HEK293 (cell line): ENCODE data around the gene KCNK1.

Experiments
- CTCF ChIA-PET: fragments of 350-600 bp; formaldehyde crosslinking; extraction: SDS; loops from one replicate; lab custom pipeline; 2021; ENCODE audit warnings: antibody characterized with exemption; lab: Yijun Ruan, JAX
- POLR2A ChIA-PET: fragments of 300-600 bp; formaldehyde crosslinking; extraction: SDS; loops from one replicate; lab custom pipeline; 2020; ENCODE audit warnings: antibody characterized with exemption, inconsistent platforms; lab: Yijun Ruan, JAX
- H3K27ac ChIP-seq: fragments of 200-500 bp; sonication (Bioruptor generic); 2 replicates; pipeline ENCODE4 v1.5.1; 2014; ENCODE audit warnings: low read depth, low read length, control low read depth, inconsistent platforms; ENCODE audit errors: extremely low read depth
- H3K36me3 ChIP-seq, 2 experiments: fragments of 200-500 bp in 1 of 2; sonication (Bioruptor generic) in 1 of 2; 1 replicate in 1 of 2; 2 replicates in 1 of 2; pipeline ENCODE4 v1.5.1; 2014 to 2017; ENCODE audit warnings: inconsistent platforms in 2 of 2, low read length in 2 of 2; ENCODE audit not compliant: control insufficient read depth in 2 of 2, insufficient read depth in 1 of 2
- H3K4me1 ChIP-seq: fragments of 200-500 bp; sonication (Bioruptor generic); 2 replicates; pipeline ENCODE4 v1.5.1; 2014; ENCODE audit warnings: mild to moderate bottlenecking, low read length, inconsistent platforms; ENCODE audit not compliant: control insufficient read depth, insufficient read depth
- H3K4me3 ChIP-seq: 2 replicates; pipeline ENCODE4 v1.5.1; 2011; ENCODE audit warnings: low read depth, mild to moderate bottlenecking, control low read depth, low read length, moderate library complexity
- H3K9me3 ChIP-seq: fragments of 200-500 bp; sonication (Bioruptor generic); 2 replicates; pipeline ENCODE4 v1.5.1; 2014; ENCODE audit warnings: low read depth, low read length, inconsistent platforms; ENCODE audit not compliant: control insufficient read depth, insufficient read depth
- HOXC10 ChIP-seq: sonication (generic); formaldehyde crosslinking; IDR thresholded peaks from 2 replicates; pipeline ENCODE4 v1.8.1; 2023; ENCODE audit warnings: mild to moderate bottlenecking, missing genetic modification reagents
- KLF17 ChIP-seq: fragments of 450-650 bp; formaldehyde crosslinking; IDR thresholded peaks from 2 replicates; pipeline ENCODE4 v1.5.1; 2016; ENCODE audit warnings: missing biosample characterization, missing genetic modification characterization
- OVOL3 ChIP-seq: fragments of 450-650 bp; formaldehyde crosslinking; IDR thresholded peaks from 2 replicates; pipeline ENCODE4 v1.5.1; 2016; ENCODE audit warnings: missing biosample characterization, missing genetic modification characterization
- PATZ1 ChIP-seq: fragments of 450-650 bp; formaldehyde crosslinking; IDR thresholded peaks from 2 replicates; pipeline ENCODE4 v1.5.1; 2016; ENCODE audit warnings: missing biosample characterization, missing genetic modification characterization
- SCRT1 ChIP-seq: fragments of 450-650 bp; formaldehyde crosslinking; IDR thresholded peaks from 2 replicates; pipeline ENCODE4 v1.5.1; 2016; ENCODE audit warnings: missing biosample characterization, missing genetic modification characterization, borderline replicate concordance
- SCRT2 ChIP-seq: fragments of 450-650 bp; formaldehyde crosslinking; IDR thresholded peaks from 2 replicates; pipeline ENCODE4 v1.5.1; 2016; ENCODE audit warnings: missing biosample characterization, missing genetic modification characterization
- ZBTB1 ChIP-seq: fragments of 450-650 bp; formaldehyde crosslinking; IDR thresholded peaks from 2 replicates; pipeline ENCODE4 v1.5.1; 2016; ENCODE audit warnings: missing biosample characterization, missing genetic modification characterization
- ZNF112 ChIP-seq: fragments of 450-650 bp; formaldehyde crosslinking; IDR thresholded peaks from 2 replicates; pipeline ENCODE4 v1.5.0; 2017; ENCODE audit warnings: missing biosample characterization, missing genetic modification characterization
- ZNF221 ChIP-seq: fragments of 450-650 bp; formaldehyde crosslinking; IDR thresholded peaks from 2 replicates; pipeline ENCODE4 v1.5.1; 2017; ENCODE audit warnings: missing biosample characterization, missing genetic modification characterization, borderline replicate concordance
- ZNF23 ChIP-seq: fragments of 450-650 bp; formaldehyde crosslinking; IDR thresholded peaks from 2 replicates; pipeline ENCODE4 v1.5.1; 2016; ENCODE audit warnings: missing biosample characterization, missing genetic modification characterization, borderline replicate concordance
- ZNF354C ChIP-seq: fragments of 450-650 bp; formaldehyde crosslinking; IDR thresholded peaks from 2 replicates; pipeline ENCODE4 v1.5.1; 2016; ENCODE audit warnings: missing biosample characterization, missing genetic modification characterization, low read depth, borderline replicate concordance
- ZNF658 ChIP-seq: fragments of 450-650 bp; formaldehyde crosslinking; IDR thresholded peaks from 2 replicates; pipeline ENCODE4; 2016; ENCODE audit warnings: missing biosample characterization, missing genetic modification characterization
- ZNF776 ChIP-seq: fragments of 450-650 bp; formaldehyde crosslinking; IDR thresholded peaks from 2 replicates; pipeline ENCODE4 v1.5.0; 2017; ENCODE audit warnings: missing biosample characterization, missing genetic modification characterization, borderline replicate concordance
- ZNF837 ChIP-seq: fragments of 450-650 bp; formaldehyde crosslinking; IDR thresholded peaks from 2 replicates; pipeline ENCODE4 v1.5.1; 2016; ENCODE audit warnings: missing biosample characterization, missing genetic modification characterization
- TF ChIP-seq, protein P1 (sequence below): fragments of 450-650 bp; formaldehyde crosslinking; IDR thresholded peaks from 2 replicates; pipeline ENCODE4 v1.5.1; 2016; ENCODE audit warnings: missing biosample characterization, missing genetic modification characterization
- TF ChIP-seq, protein P2 (sequence below): fragments of 450-650 bp; formaldehyde crosslinking; IDR thresholded peaks from 2 replicates; pipeline ENCODE4 v1.5.1; 2017; ENCODE audit warnings: missing biosample characterization, missing genetic modification characterization
- TF ChIP-seq, protein P3 (sequence below): fragments of 450-650 bp; formaldehyde crosslinking; IDR thresholded peaks from 2 replicates; pipeline ENCODE4 v1.5.1; 2017; ENCODE audit warnings: missing biosample characterization, mild to moderate bottlenecking, missing genetic modification characterization, moderate library complexity

Gene KCNK1

DNA sequence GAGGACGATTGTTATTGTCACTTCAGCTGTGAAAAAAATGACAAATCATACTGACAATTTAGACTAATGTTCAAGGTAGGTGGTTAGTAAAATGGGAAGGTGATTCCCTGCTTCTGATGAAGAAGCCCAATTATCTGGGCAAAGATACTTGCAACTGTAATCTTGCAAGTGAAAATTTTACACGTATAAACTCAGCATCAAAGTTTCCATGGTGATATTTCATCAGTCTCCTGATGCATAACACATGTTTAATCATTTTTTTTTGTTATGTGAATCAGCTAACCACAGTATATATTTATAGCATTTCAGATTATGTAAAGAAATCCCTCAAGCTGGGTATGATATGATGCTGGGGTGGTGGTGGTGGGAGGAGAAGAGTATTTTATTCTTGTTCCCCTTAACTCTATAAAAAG lies 16.4 kb upstream of the KCNK1 start:
- TF ChIP-seq, protein P1, sequence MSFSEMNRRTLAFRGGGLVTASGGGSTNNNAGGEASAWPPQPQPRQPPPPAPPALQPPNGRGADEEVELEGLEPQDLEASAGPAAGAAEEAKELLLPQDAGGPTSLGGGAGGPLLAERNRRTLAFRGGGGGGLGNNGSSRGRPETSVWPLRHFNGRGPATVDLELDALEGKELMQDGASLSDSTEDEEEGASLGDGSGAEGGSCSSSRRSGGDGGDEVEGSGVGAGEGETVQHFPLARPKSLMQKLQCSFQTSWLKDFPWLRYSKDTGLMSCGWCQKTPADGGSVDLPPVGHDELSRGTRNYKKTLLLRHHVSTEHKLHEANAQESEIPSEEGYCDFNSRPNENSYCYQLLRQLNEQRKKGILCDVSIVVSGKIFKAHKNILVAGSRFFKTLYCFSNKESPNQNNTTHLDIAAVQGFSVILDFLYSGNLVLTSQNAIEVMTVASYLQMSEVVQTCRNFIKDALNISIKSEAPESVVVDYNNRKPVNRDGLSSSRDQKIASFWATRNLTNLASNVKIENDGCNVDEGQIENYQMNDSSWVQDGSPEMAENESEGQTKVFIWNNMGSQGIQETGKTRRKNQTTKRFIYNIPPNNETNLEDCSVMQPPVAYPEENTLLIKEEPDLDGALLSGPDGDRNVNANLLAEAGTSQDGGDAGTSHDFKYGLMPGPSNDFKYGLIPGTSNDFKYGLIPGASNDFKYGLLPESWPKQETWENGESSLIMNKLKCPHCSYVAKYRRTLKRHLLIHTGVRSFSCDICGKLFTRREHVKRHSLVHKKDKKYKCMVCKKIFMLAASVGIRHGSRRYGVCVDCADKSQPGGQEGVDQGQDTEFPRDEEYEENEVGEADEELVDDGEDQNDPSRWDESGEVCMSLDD (tag by site-specific recombination), result no peak
- TF ChIP-seq PATZ1 (no peak), ZBTB1 (tag by site-specific recombination) (no peak), KLF17 (no peak), ZNF221 (no peak), ZNF112 (no peak), HOXC10 (CRISPR knock-in tag) (no peak), SCRT2 (tag by site-specific recombination) (no peak), ZNF354C (tag by site-specific recombination) (no peak), ZNF837 (tag by site-specific recombination) (no peak), ZNF23 (tag by site-specific recombination) (no peak), OVOL3 (tag by site-specific recombination) (no peak), SCRT1 (tag by site-specific recombination) (no peak), ZNF776 (tag by site-specific recombination) (no peak), ZNF658 (tag by site-specific recombination) (no peak)
- TF ChIP-seq, protein P2, sequence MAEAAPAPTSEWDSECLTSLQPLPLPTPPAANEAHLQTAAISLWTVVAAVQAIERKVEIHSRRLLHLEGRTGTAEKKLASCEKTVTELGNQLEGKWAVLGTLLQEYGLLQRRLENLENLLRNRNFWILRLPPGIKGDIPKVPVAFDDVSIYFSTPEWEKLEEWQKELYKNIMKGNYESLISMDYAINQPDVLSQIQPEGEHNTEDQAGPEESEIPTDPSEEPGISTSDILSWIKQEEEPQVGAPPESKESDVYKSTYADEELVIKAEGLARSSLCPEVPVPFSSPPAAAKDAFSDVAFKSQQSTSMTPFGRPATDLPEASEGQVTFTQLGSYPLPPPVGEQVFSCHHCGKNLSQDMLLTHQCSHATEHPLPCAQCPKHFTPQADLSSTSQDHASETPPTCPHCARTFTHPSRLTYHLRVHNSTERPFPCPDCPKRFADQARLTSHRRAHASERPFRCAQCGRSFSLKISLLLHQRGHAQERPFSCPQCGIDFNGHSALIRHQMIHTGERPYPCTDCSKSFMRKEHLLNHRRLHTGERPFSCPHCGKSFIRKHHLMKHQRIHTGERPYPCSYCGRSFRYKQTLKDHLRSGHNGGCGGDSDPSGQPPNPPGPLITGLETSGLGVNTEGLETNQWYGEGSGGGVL (tag by site-specific recombination), result no peak
- TF ChIP-seq, protein P3, sequence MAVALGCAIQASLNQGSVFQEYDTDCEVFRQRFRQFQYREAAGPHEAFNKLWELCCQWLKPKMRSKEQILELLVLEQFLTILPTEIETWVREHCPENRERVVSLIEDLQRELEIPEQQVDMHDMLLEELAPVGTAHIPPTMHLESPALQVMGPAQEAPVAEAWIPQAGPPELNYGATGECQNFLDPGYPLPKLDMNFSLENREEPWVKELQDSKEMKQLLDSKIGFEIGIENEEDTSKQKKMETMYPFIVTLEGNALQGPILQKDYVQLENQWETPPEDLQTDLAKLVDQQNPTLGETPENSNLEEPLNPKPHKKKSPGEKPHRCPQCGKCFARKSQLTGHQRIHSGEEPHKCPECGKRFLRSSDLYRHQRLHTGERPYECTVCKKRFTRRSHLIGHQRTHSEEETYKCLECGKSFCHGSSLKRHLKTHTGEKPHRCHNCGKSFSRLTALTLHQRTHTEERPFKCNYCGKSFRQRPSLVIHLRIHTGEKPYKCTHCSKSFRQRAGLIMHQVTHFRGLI, result no peak
- Histone ChIP-seq H3K4me1 (no peaks in the 10 kb centered on the region), H3K27ac (no peak overlapping the region), H3K4me3 (no peak overlapping the region), H3K9me3 (no peaks in the 10 kb centered on the region), H3K36me3 (no peaks in the 10 kb centered on the region)
- CTCF ChIA-PET, result interaction anchor here (0.7 kb wide), 1 partner anchor 1614 kb away, joined by 4 read pairs; no protein-coding TSS in a partner anchor
- POLR2A ChIA-PET, result interaction anchor here (1.3 kb wide), 1 partner anchor 16 kb away, joined by 3 read pairs; the partner anchor contains the start of gene KCNK1
